Activated naive CD4-positive, alpha-beta T cell treated with anti-CD3 and anti-CD28 coated beads, Interleukin-2, amount 50 U/mL, for 16 hours (primary cell): ENCODE data around the gene ECE2.

ENCODE experiments used
- DNase-seq: peaks from one replicate; pipeline ENCODE4 v3.0.0-alpha.2; 2020

Gene ECE2

DNA sequence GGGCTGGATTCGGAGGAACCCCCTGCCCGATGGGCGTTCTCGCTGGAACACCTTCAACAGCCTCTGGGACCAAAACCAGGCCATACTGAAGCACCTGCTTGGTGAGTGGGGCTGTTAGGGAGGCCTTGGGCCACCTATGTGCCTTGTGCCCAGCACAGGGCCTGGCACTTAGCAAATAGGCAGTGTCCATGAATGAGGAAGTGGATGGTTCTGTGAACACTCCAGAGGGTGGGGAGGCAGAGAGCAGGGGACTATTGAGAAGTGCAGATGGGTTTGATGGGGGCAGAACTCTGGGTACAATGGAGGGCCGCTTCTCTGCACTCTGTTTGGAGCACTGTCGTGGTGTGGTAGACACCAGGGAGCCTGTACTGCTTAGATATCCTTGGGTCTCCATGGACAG, 1.5 kb downstream of the ECE2 start:
- DNase-seq = no peak

DNA sequence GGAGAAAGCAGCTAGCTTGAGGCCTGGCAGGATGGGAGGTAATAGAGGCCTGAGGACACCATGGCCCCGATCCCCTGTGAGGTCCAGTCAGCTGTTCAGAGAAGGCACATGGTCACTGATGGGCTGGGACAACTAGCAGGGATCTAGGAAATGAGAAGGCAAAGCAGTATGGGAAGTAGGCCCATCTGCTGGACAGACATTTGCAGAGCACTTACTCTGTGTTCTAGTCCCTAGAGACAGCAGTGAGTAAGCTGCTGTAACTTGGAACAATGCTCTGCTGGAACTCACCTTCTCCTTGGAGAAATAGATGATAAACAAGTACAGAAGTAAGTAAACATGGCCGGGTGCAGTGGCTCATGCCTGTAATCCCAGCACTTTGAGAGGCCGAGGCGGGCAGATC, 7.1 kb downstream of the ECE2 start:
- DNase-seq = no peak

DNA sequence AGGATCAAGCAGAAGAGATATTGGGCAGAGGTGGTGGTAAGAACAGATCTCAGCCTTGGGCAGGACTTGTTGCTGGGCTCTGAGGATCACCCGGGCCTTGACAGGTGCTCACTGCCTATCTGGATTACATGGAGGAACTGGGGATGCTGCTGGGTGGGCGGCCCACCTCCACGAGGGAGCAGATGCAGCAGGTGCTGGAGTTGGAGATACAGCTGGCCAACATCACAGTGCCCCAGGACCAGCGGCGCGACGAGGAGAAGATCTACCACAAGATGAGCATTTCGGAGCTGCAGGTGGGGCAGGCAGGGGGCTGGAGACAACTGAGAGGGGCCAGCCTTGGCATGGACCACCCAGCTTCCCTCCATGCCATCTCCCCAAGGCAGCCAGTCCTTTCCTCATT, 7.9 kb downstream of the ECE2 start:
- DNase-seq = no peak

DNA sequence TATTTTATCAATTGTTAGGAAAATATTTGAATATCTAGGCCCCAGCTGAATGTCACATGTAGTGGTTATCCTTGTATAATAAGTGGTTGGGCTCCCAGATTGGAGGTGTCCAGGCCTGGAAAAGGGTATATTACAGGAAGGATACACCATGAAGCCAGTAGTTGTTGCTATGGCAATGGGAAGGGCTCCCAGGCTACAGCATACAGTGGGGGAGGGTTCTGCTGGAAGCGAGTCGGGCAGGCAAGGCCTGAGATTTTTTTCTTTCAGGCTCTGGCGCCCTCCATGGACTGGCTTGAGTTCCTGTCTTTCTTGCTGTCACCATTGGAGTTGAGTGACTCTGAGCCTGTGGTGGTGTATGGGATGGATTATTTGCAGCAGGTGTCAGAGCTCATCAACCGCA, 8.9 kb downstream of the ECE2 start:
- peak; percentile 25 for DNase-seq

DNA sequence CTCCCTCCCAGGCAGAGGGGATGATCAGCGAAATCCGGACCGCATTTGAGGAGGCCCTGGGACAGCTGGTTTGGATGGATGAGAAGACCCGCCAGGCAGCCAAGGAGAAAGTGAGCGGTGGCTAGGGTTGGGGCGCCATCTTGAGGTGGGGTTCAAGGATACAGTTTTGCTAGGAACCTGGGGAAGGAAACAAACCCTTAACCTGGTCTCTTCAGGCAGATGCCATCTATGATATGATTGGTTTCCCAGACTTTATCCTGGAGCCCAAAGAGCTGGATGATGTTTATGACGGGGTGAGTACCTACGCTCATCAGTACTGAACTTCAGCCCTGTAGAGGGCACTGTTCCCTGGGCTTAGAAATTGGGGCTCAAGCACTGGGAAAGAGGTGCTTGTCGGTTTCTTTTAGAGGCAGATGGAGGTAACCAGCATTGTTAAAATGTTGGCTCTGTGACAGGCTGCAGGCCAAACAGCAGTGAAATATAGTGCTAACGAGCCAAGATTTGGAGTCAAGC, 13.7 kb downstream of the ECE2 start:
- peak; percentile 67 for DNase-seq

DNA sequence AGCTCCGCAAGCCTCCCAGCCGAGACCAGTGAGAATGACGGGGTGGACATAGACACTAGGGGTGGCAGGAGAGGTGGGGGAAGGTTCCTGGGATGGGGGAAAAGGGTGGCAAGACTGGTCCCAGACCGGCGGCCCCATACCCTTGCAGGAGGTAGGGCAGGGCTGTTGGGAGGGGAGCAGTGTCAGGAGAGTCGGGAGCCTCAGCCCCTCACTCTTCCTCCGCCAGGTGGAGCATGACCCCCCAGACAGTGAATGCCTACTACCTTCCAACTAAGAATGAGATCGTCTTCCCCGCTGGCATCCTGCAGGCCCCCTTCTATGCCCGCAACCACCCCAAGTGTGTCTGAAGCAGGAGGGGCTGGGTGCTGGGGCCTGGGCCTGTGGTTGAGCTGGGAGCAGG, 14.5 kb downstream of the ECE2 start:
- no peak for DNase-seq

DNA sequence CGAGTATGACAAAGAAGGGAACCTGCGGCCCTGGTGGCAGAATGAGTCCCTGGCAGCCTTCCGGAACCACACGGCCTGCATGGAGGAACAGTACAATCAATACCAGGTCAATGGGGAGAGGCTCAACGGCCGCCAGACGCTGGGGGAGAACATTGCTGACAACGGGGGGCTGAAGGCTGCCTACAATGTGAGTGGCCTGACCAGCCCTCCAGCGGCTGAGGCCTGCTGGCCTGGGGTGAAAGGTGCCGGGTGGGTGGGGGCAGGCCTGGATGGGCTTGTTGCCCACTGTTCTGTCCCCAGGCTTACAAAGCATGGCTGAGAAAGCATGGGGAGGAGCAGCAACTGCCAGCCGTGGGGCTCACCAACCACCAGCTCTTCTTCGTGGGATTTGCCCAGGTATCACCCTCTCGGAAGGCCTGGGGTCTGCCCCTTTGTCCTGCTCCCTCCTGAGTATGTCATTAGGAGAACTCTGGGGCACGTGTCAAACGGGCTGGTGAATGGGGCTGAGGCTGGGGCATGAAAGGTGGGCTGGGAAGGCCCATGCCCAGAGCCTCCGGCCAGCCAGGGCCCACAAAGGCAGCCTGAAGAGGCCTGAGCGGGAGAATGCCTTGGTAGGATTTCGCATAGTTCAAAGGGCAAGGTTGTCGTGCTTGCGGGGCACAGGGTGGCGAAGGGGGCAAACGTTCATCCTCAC, 15.4 kb downstream of the ECE2 start:
- no peak for DNase-seq

DNA sequence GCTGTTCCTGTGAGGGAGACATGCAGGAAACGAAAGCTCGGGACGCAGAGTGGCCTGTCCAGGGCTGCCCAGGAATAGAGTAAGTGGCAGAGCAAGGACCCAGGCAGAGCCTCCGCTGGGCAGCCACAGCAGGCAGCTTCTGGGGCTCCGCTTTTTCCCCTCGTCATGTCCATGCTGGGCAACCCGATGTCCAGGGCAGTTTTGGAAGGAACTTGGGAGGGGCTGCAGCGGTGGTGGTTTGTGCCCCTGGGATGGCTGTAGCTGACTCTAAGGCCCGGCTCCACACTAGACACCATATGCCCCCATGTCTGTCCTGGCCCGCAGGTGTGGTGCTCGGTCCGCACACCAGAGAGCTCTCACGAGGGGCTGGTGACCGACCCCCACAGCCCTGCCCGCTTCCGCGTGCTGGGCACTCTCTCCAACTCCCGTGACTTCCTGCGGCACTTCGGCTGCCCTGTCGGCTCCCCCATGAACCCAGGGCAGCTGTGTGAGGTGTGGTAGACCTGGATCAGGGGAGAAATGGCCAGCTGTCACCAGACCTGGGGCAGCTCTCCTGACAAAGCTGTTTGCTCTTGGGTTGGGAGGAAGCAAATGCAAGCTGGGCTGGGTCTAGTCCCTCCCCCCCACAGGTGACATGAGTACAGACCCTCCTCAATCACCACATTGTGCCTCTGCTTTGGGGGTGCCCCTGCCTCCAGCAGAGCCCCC, 16.1 kb downstream of the ECE2 start:
- DNase-seq = no peak

DNA sequence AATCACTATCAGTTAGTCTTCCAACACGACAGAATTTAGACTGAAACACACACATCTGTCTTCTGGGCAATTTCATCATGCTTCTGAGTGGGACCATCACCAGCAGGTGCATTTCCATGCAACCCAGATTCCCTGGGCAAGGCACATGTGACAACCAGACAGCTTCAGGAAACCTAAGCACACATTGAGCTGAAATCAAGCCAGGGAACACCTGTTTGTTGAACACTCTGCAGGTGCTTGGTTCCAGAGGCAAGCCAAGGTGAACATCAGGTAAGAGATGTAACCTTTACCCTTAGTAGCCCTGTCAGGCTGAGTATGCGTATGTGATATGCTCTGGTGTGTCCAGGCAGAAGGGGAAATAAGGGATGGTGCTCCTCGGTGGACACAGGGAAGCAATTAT, 19.9 kb downstream of the ECE2 start:
- no peak for DNase-seq

DNA sequence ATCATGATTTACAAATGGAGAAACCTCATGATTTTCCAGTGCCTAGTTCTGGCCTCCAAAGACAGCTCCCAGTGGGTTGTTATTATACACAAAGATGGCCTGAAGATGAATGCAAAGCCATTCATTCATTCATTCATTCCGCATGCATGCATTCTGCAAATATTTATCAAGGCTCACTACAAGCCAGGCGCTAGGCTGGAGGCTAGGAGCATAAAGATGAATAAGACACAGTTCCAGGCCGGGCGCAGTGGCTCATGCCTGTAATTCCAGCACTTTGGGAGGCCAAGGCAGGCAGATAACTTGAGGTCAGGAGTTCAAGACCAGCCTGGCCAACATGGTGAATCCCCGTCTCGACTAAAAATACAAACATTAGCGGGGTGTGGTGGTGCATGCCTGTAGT, 20.8 kb downstream of the ECE2 start:
- no peak for DNase-seq

DNA sequence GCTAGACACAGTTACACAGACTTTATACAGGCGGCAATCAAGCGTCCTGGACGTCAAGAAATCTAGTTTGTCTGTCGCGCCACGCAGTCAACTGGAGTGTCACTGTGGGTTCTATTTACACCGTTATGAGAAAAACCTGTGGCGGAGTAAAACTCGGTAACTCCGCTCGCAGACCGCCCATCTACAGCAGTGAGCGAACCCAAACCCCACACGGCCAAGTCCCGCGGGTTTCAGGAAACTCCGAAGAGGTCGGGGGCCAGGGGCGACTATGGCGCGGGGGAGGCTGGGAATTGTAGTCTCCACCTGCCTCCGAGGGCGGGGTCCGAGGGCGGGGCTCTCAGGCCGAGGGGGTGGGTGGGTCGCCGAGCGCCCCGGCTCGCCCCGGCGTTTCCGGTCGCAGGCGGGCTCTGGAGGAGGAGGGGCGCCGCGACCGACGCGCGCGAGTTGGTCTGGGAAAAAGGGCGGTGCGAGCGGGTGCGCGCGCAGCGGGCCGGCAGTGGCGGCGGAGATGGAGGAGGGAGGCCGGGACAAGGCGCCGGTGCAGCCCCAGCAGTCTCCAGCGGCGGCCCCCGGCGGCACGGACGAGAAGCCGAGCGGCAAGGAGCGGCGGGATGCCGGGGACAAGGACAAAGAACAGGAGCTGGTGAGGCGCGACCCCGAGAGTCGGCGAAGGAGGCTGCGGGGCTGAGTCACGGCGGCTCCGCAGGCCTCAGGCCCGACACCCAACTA, 23.1 kb downstream of the ECE2 start, which contains the start of gene PSMD2:
PSMD2 (plus strand) TSS at position 483 of the 729 bp plus-strand sequence; CDS start at position 509, 26 bp downstream.
- peak; percentile 99 for DNase-seq

DNA sequence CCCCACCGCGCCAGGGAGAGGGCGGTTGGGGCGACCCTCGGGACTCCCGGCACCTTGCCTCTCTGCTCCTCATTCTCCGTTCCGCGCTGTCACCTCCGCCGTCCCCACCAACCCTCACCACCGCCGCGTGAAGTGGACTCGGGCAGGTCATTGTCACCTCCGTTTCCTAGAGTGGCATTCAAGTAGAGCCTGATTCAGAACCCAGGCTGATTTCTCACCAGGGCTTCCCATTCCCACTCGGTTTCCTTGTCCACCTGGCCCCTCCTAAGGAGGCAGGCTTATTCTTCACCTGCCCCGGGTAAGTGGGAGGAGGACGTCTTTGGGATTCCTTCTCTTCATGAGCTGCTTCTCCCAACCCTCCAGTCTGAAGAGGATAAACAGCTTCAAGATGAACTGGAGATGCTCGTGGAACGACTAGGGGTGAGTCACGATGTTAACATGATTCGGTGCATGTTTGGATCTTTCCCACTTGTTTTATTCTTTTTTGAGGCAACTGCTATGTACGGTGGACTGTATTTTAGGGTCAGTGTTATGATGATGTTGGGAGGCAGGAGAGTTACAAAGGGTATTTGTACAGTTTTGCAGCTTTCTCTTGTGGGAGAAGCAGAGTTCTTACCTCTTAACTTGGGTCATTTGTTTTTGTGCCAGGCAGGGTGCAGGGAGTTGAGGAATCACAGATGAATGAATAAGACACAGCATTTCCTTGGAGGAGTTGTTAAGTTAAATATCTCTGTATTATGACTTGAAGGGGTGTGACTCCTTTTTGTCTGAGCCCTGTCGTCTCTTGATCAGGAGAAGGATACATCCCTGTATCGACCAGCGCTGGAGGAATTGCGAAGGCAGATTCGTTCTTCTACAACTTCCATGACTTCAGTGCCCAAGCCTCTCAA, 23.9 kb downstream of the ECE2 start:
- no peak for DNase-seq

DNA sequence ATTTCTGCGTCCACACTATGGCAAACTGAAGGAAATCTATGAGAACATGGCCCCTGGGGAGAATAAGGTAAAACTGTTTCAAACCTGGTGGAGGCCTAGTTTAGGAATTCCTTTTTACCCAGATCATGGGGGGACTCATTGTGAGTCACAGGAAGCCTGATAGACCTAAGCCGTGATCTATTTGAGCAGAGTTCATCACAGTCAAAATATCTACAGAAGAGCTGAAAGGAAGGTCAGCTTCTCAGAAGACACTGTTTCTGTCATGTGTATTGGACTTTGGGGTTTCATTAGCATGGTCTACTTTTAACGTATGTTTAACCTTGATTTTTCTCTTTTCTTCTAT, 24.5 kb downstream of the ECE2 start:
- DNase-seq = no peak

DNA sequence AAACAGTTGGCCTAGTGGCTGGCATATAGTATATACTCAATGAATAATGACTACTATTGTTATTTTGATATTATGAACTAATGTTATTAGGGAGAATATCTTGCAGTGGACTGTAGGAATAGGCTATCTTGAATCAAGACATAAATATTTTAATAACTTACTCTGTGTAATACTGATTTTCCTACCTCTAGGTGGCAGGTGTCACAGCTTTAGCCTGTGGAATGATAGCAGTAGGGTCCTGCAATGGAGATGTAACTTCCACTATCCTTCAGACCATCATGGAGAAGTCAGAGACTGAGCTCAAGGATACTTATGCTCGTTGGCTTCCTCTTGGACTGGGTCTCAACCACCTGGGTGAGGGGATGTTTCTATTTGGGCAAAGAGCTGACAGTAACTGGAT, 29.8 kb downstream of the ECE2 start:
- DNase-seq = no peak

DNA sequence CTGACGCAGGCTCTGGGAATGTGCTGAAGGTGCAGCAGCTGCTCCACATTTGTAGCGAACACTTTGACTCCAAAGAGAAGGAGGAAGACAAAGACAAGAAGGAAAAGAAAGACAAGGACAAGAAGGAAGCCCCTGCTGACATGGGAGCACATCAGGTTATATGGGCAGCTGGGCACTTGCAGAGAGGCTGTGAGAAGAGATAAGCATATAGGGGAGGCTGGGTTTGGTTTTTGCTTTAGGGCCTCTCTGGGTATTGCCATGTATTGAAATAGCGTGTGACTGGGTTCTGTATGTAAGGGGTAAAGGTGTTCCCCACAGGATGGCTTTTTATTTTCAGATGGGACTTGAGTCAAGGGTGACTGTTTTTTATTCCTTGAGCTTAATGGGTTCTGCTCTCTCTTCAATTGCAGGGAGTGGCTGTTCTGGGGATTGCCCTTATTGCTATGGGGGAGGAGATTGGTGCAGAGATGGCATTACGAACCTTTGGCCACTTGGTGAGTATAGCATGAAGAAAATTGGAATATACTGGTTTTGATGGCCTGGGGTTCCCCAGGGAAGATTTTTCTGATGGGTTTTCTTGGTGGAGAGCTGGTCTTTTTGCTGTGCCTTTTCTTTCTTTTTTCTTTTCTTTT, 30.6 kb downstream of the ECE2 start:
- DNase-seq = no peak

DNA sequence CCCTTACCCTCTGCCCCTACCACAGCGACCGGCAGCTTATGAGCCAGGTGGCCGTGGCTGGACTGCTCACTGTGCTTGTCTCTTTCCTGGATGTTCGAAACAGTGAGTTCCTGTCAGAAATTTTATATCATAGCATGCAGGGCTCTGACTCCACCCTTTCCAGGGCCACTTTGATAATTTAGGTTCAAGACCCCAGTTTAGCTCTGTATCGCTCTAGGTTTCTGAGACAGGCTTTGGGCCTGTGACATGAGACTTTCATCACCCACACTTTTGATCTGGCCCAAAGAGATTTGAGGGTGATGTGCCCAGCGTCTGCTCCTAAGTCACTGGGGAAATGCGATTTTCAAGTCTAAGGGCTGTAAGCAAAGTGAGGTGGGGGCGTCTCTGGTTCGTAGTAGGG, 32.1 kb downstream of the ECE2 start:
- no peak for DNase-seq

DNA sequence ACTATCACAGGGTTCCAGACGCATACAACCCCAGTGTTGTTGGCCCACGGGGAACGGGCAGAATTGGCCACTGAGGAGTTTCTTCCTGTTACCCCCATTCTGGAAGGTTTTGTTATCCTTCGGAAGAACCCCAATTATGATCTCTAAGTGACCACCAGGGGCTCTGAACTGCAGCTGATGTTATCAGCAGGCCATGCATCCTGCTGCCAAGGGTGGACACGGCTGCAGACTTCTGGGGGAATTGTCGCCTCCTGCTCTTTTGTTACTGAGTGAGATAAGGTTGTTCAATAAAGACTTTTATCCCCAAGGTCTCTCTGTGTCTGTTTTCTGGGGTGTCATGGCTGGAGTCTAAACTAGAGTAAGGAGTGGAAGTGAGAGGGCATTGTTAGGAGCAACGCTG, 32.9 kb downstream of the ECE2 start:
- no peak for DNase-seq

DNA sequence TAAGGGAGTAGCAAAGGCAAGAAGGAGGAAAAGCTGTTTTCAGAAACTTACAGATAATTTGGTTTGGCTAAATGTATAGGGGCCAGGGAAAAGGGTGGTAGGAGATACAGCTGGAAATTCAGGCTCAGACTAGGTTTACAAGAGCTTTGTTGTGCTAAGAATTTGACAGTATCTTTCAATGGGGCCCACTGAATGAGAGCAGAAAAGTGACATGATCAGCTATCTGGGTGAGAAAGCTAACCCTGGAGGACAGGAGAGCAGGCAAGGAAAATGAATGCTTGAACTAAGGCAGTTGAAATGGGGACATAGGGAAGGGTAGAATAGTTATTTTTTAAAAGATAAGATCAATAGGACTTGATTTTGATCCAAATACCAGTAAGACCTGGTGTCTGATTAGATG, 35.8 kb downstream of the ECE2 start:
- DNase-seq = no peak

DNA sequence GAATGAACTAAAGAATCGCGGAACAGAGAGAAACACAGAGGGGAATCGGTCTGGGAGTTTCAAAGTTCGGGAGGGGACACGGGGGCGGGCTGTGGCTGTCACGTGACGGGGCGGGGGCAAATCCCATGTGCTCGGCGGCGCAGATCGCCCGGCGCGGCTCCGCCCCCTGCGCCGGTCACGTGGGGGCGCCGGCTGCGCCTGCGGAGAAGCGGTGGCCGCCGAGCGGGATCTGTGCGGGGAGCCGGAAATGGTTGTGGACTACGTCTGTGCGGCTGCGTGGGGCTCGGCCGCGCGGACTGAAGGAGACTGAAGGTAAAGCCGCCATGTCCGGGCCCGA, 38.5 kb downstream of the ECE2 start, which contains the start of gene EIF4G1:
EIF4G1 (plus strand) TSS at position 244 of the 337 bp plus-strand sequence. CDS start 1,191 bp downstream, outside the sequence.
- peak; percentile 93 for DNase-seq

DNA sequence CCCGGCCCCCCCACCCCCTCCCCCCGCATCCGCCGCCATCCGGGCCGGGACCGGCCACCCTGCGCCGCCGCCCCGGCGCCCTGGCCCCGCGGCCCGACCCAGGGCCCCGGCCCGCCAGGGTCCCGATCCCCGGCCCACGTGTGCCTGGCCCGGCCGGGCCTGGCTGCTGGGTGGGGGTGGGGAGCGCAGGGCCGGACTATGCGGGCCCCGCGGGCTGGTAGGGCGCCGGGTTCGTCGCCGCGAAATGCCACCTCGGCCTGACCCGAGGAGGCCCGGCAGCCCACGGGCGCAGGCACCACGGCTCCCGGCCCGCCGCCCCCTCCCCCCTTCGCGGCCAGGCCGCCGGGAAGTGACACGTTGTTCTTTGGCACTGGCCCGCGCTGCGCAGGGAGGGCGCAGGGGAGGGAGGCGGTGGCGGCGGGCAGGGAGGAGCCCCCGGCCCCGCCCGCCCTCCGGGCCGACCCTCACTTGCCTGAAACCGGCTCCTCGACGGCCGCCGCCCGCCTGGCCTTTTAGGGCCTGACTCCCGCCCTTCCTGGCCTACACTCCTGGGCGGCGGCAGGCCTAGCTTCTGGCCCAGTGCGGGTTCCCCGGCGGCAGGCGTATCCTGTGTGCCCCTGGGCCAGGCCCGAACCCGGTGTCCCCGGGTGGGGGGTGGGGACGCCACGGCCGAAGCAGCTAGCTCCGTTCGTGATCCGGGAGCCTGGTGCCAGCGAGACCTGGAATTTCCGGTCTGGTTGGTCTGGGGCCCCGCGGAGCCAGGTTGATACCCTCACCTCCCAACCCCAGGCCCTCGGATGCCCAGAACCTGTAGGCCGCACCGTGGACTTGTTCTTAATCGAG, 39.1 kb downstream of the ECE2 start:
- peak; percentile 72 for DNase-seq

DNA sequence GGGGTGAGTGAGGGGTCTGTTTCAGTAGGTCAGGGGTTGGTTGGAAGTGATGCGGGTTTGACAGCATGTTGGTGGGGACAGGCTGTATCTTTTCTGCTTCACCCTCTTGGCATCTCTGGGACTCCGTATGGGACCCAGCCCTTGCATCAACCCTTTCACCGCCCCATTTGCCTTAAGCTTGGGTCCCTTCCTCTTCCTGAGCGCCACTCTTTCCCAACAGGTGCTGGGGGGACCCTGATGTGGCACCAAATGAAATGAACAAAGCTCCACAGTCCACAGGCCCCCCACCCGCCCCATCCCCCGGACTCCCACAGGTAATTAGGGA, 39.7 kb downstream of the ECE2 start:
- DNase-seq = no peak
